ENCODE measurements around the gene STK31. TPM values are rescaled to one million over a fixed set of nuclear protein-coding genes. Genes with fewer than 3 reads are reported as not detected.

Gene STK31
- polyA plus RNA-seq, 1 donor (not counting 4 experiments of a cell fraction or from before 2014, with no cell fraction given), result 0.01 TPM

DNA sequence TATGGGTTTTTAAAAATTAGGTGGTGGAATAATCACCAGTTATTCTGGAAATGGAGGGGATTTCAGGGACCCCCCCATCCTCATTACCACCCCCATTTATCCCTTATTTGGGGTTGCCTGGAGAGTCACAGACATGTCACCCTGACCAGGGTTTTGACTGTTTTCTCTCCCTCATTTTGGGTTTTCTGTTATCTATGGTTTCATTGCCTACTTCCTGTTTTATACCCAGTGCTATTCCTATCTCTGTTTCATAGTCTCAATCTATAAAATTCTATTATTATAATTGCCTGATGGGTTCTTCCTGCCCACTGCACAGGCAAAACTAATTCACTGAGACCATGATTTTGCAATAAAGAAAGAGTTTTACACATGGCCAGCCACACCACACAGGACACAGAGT is 45.9 kb upstream of the STK31 start:
- H3K9ac ChIP-seq (ENCODE audit: control insufficient read depth, extremely low read depth, insufficient read depth, low read length), result no peak overlapping the region
- H3K9me3 ChIP-seq (ENCODE audit: control insufficient read depth, low read depth, low read length), result no peaks in the 10 kb centered on the region
- no peak overlapping the region for H3K4me2 ChIP-seq (ENCODE audit: control insufficient read depth, extremely low read depth, insufficient read depth, low read depth, low read length)
- no peak for FAIRE-seq
- no peak for DNase-seq (ENCODE audit: low read depth, low spot score)
- dilution Hi-C loops (cut with MboI; ENCODE audit: extremely low pct_ligation_motif_present, low sequenced_read_pairs), result no loop called here
- no peaks in the 10 kb centered on the region for H3K4me1 ChIP-seq (ENCODE audit: control insufficient read depth, extremely low read depth, insufficient read depth, low read length)
- no peak for TF ChIP-seq EZH2 (IDR thresholded peaks at IDR 0.05; ENCODE audit: low read length)
- TF ChIP-seq, protein P1, sequence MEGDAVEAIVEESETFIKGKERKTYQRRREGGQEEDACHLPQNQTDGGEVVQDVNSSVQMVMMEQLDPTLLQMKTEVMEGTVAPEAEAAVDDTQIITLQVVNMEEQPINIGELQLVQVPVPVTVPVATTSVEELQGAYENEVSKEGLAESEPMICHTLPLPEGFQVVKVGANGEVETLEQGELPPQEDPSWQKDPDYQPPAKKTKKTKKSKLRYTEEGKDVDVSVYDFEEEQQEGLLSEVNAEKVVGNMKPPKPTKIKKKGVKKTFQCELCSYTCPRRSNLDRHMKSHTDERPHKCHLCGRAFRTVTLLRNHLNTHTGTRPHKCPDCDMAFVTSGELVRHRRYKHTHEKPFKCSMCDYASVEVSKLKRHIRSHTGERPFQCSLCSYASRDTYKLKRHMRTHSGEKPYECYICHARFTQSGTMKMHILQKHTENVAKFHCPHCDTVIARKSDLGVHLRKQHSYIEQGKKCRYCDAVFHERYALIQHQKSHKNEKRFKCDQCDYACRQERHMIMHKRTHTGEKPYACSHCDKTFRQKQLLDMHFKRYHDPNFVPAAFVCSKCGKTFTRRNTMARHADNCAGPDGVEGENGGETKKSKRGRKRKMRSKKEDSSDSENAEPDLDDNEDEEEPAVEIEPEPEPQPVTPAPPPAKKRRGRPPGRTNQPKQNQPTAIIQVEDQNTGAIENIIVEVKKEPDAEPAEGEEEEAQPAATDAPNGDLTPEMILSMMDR (optimal IDR thresholded peaks at IDR 0.05 in 1 of 3, IDR thresholded peaks at IDR 0.05 in 1 of 3, conservative IDR thresholded peaks at IDR 0.05 in 1 of 3; ENCODE audit: extremely low read depth in 1 of 3, insufficient read depth in 2 of 3, low read length in 3 of 3), result no peak
- H3K9me1 ChIP-seq (ENCODE audit: control insufficient read depth, extremely low read depth, insufficient read depth, low read length), result no peaks in the 10 kb centered on the region
- H3K36me3 ChIP-seq (ENCODE audit: control insufficient read depth in 2 of 2, extremely low read depth in 1 of 2, insufficient read depth in 2 of 2, low read length in 2 of 2), result no peaks in the 10 kb centered on the region
- no peak overlapping the region for H3K4me3 ChIP-seq (ENCODE audit: control insufficient read depth in 2 of 3, extremely low read depth in 1 of 3, insufficient read depth in 2 of 3, low read depth in 1 of 3, low read length in 3 of 3)
- H2AFZ ChIP-seq (ENCODE audit: control insufficient read depth, low read length), result no peak overlapping the region
- no peaks in the 10 kb centered on the region for H3K79me2 ChIP-seq (ENCODE audit: control insufficient read depth, insufficient read depth, low read length)
- no peaks in the 10 kb centered on the region for H4K20me1 ChIP-seq (ENCODE audit: control insufficient read depth, extremely low read depth, insufficient read depth, low read length)
- H3K27me3 ChIP-seq (ENCODE audit: control insufficient read depth, extremely low read depth, insufficient read depth, low read length), result no peaks in the 10 kb centered on the region
- H3K27ac ChIP-seq (ENCODE audit: control insufficient read depth, insufficient read depth, low read length), result no peak overlapping the region

DNA sequence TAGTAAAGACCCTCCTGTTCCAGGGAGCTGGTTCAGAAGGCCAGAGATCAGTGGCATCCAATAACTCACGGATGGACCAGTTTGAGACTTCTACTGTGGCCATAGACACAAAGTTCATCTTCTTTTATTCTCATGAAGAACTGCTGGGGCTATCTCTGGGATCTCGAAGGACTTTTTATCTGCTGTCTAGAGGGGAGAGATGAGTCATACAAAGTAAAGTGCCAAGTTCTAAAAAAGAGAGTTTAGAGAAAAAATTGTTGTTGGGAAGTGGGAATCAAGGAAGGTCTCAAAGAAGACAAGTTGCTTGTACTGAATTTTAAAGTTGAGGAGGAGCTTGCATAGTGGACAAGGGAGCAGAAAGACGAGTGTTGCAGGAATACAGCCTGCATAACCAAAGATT is 38.0 kb upstream of the STK31 start:
- H3K4me3 ChIP-seq (ENCODE audit: control insufficient read depth in 2 of 3, extremely low read depth in 1 of 3, insufficient read depth in 2 of 3, low read depth in 1 of 3, low read length in 3 of 3), result no peak overlapping the region
- no peaks in the 10 kb centered on the region for H3K27me3 ChIP-seq (ENCODE audit: control insufficient read depth, extremely low read depth, insufficient read depth, low read length)
- H3K9me1 ChIP-seq (ENCODE audit: control insufficient read depth, extremely low read depth, insufficient read depth, low read length), result no peaks in the 10 kb centered on the region
- H3K4me1 ChIP-seq (ENCODE audit: control insufficient read depth, extremely low read depth, insufficient read depth, low read length), result no peaks in the 10 kb centered on the region
- no peaks in the 10 kb centered on the region for H3K36me3 ChIP-seq (ENCODE audit: control insufficient read depth in 2 of 2, extremely low read depth in 1 of 2, insufficient read depth in 2 of 2, low read length in 2 of 2)
- no peak overlapping the region for H3K27ac ChIP-seq (ENCODE audit: control insufficient read depth, insufficient read depth, low read length)
- FAIRE-seq, result no peak
- H3K9ac ChIP-seq (ENCODE audit: control insufficient read depth, extremely low read depth, insufficient read depth, low read length), result no peak overlapping the region
- no peak overlapping the region for H2AFZ ChIP-seq (ENCODE audit: control insufficient read depth, low read length)
- dilution Hi-C loops (cut with MboI; ENCODE audit: extremely low pct_ligation_motif_present, low sequenced_read_pairs), result no loop called here
- TF ChIP-seq, protein P1 (optimal IDR thresholded peaks at IDR 0.05 in 1 of 3, IDR thresholded peaks at IDR 0.05 in 1 of 3, conservative IDR thresholded peaks at IDR 0.05 in 1 of 3; ENCODE audit: extremely low read depth in 1 of 3, insufficient read depth in 2 of 3, low read length in 3 of 3), result no peak
- TF ChIP-seq EZH2 (IDR thresholded peaks at IDR 0.05; ENCODE audit: low read length), result no peak
- DNase-seq (ENCODE audit: low read depth, low spot score), result no peak
- no peaks in the 10 kb centered on the region for H3K79me2 ChIP-seq (ENCODE audit: control insufficient read depth, insufficient read depth, low read length)
- H3K4me2 ChIP-seq (ENCODE audit: control insufficient read depth, extremely low read depth, insufficient read depth, low read depth, low read length), result no peak overlapping the region
- H4K20me1 ChIP-seq (ENCODE audit: control insufficient read depth, extremely low read depth, insufficient read depth, low read length), result no peaks in the 10 kb centered on the region
- no peaks in the 10 kb centered on the region for H3K9me3 ChIP-seq (ENCODE audit: control insufficient read depth, low read depth, low read length)
